NOMO-1 (cell line): ENCODE results near the gene RAB35.

Experiments used
- DNase-seq, 2 experiments: peaks; one replicate each; lab custom pipeline; 2025; ENCODE audit not compliant: unreplicated experiment in 2 of 2; lab: John Stamatoyannopoulos, UW

Gene RAB35

DNA sequence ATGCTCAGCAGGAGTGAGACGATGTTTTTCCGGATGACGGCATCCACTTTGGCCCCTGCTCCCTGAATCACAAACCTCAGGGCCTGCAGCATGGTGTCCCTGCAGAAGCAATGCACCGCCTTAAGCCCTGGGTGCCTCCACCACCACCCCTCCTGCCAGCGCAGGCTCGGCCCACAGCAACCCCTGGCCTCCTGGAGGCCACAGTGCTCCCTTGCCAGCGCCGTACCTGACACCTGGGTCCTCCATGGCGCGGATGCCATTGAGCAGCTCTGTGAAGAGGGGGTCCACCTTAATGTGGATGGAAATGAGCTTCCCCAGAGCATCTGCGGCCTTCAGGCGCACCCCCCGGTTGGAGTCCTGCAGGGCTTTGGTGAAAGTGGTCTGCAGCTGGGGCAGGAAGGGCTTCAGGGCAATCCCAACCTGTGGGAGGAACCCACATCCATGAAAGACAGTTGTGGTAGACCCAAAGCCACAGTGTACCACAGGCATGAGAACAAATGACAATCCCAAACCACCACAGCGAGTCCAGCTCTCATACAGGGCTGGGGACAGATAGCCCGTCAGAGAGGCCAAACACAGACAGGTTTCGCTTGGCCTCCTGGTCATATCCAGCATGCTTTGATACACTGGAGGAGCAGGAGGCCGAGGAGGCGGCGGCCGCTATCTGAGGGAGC lies 17.9 kb upstream of the RAB35 start:
- no peak for DNase-seq

DNA sequence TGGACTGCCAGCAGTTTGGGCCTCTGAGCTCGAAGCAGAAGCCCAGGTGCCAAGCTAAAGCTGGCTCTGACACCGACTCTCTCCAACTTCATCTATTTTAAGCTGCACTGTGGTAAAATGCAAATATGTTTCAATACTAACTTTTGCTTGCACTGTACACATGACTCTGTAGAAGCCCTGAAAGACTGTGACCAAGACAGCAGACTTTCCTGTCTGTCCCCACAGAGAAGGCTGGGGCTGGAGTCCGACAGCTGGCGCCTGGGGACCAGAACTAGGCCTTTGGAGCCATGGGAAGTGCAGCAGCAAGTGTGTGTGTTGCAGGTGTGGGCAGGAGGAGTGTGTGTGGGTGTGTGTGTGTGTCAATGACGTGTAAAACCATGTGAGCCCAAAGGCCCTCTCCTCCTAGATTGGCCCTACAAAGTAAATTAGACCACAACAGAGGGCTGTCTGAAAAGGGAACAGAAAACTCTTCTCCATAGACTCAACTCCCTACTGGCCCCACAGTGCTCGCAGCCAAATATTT lies 16.4 kb upstream of the RAB35 start:
- no peak for DNase-seq

DNA sequence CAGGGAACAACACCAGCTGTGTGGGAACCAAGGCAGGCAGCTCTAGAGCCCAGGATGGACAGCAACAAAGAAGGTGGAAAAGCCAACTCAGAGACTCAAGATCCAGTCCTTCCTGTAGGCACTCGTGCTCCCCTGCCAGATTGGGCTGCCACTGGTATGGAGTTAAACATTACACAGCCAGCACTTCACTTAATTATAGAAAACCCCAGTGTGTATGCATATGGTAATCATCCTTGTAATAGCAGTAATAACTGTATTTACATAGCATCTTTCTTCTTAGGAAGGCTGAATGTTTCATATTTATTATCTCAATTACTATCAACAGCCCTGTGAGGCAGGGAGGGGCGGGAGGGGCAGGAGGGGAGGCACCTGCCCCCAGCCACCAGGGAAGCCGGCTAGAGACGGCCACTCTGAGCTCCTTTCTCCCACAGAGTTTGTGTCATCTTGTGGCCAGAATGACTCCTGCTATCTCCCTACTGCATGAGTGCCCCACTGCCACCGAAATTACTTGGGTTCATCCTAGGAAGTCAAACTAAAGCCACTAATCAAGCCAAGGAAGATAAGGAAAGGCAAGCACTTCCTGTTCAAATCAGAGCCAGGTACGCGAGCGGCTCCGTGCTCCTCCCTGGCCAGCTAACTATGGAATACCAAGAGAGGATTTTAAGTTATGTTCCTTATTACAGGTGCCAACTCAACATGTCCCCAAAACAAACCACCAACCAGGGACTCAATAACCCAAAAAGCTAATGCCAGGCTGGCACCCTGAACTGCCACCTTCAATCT lies 15.7 kb upstream of the RAB35 start:
- no peak for DNase-seq

DNA sequence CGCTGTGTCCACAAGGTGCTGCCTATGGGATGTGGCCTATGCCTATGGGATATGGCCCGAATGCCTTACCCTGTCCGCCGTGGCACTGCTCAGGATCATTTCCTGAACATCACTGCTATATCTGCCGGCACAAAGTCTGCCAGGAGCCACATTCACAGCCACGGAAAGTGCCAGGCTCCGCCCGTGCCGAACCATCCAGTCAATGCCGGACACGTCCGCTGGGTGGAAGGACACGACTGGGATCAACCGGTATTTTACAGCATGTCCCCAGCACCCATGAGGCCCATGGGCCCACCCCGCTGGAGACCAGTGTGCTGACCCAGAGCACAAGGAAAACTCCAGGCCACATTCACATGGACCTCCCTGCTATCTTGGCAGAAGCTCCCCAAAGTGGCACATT lies 14.6 kb upstream of the RAB35 start:
- DNase-seq, result no peak

GRCh38 chr12:120130011-120130410 lies 13.5 kb upstream of the RAB35 start:
- no peak for DNase-seq

- DNase-seq, result peak; percentile 87 to 89
Measured at GRCh38 chr12:120126635-120127005, 10.1 kb upstream of the RAB35 start.

DNA sequence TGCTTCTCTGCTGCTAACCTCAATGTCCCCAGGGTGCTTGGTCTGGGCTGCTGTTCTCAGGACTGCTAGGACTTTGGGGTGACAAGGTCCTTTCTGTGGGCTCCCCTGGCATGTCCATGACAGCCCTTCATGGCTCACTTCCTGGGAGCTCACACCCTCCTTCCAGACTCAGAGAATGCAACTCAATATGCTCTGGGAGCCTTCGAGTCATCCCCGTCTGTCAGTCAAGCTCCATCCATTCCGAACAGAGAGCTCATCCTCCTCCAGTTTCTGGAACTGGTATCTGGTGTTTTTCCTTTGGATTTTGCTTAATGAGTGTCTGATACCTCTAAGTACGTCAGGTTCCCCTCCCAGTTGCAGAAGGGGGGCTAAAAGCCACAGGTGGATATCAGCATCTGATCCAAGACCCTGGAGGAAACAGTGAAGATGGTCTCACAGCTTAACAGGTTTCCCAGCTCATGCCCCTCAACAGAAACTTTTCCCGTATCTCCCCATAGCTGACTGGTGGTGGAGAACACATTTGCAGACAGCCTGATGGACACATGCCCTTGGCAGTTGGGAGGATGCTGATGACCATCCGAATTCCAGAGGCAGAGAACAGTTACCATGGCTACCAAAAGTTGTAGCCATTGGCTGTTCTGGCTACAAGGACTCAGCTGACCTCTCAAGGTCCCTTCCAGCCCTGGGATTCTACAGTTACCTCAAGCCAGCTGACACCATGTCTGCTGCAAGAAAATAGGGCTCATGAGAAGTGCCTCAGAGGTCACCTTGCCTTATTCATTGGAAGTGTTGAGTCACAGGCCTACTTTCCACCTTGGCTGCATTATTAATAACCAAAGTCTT lies 9.5 kb upstream of the RAB35 start:
- no peak for DNase-seq

- DNase-seq, result no peak
Measured at GRCh38 chr12:120125029-120125428, 8.5 kb upstream of the RAB35 start.

- DNase-seq, result no peak
Measured at GRCh38 chr12:120121766-120122293, 5.3 kb upstream of the RAB35 start.

GRCh38 chr12:120121343-120121742 lies 4.8 kb upstream of the RAB35 start:
- no peak for DNase-seq

DNA sequence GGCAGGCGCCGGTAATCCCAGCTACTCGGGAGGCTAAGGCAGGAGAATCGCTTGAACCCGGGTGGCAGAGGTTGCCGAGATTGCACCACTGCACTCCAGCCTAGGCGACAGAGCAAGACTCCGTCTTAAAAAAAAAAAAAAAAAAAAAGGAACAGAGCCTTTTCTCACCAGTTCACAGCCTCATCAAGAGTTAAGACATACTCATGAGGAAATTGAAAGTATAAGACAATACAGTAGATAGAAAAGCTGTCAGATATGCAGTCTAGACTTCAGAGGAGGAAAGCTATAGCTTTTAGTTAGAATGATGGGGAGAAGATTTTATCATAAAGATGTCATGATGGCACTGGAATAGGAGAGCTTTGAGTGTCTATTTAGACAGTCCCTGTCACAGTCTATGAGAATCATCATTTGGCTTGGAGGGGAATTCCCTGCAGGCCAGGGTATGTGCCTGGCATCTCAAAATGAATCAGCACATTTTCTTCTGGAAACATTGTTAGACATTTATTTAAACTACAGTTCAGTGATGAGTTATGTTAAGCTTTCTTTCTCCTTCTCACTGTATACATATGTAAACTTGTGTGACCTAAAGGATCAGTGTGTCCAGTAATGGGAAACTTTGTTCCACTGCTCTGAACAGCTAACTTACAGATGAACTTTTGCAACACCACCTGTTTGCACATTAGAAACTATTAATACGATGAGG lies 2.9 kb upstream of the RAB35 start:
- peak; percentile 61 to 68 for DNase-seq

DNA sequence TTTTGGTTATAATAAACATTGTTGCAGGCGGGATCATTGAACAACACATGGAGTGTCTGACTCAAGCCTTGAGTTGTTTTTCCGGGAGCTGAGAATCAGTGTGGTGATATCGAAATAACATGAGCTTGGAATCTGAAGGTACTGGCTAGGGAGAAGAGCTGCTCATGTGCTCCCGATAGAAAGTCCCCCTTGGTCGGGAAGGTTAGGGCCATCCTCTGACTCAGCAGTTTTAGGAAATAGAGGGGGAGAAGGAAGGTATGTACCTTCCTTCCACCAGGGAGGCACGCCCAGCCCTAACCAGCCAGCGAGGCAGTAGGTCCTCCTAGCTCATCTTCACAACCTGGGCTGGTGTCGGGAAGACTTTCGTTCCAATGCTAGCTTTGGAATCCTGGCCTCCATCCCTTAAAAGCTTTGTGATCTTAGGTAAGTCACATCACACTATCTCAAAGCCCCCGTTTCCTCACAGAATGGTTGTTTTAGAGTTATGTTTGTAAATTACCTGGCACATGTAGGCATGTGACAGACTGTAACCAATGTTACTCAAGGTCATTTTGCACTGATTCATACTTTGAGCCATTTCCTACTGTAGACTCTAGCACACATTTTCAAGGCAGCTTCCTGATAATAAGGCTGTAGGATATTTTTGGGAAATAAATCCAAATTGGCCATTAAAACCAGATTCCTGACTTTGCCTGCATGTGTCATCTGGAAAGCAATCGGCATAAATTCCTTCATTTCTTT lies 1.9 kb upstream of the RAB35 start:
- DNase-seq, result peak in 1 of 2 experiments; percentile 15

DNA sequence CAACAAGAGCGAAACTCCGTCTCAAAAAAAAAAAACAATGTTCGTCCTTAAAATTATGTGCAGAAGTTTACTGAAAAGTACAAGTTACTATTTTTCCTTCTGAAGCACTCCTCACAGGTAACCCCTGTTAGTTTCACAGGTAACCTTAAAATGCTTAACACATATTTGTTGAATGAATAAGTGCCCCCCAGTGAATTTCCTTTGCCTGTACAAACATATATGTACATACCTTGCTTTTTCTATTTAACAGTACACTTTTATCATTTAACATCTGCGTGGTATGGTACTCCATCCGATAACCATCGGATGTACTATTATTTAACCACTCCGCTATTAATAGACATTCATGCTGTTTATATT lies 1.4 kb upstream of the RAB35 start:
- no peak for DNase-seq

DNA sequence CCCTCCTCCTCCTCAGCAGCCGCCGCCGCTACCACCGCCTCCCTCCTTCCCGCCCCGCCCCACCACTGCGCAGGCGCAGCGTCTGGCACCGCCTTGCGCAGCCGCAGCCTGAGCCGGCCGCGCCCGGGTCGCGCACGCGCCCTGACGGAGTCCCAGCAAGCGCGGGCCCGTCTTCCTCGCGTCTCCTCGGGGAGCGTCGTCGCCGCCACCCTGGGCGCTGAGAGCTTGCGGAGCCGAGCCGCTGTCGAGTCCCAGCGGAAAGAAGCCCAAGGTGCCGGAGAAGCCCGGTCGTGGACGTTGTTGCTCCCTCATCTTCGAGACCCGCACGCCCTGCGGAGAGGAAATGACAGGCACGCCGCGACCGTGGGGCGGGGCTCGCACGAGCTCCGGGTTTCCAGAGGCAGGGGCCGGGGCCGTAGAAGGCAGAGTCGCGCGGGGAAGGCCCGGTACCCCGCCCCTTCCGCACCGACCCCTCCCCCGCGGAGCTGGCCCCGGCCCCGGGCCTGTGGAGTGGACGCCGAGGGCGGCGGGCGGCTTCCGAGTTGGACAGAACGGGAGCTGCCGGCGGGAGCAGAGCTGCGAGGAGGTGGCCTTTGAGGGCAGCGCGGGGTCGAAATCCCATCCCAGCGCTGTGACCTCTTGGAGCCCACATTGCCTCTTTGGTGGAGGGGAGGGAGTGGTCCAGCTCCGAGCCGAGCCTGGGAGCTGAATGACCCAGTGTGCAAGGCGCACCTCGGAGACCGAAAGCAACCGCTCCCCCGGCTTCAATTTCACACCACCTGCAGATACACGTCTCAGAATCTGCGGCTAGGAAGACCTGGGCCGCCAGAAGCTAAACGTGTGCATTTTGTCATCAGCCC lies 469 bp upstream of the RAB35 start:
- DNase-seq, result peak; percentile 90 to 94

- peak; percentile 27 to 29 for DNase-seq
Measured at GRCh38 chr12:120115692-120116440, 687 bp downstream of the RAB35 start.

GRCh38 chr12:120115066-120115465 lies 1.5 kb downstream of the RAB35 start:
- DNase-seq, result no peak

GRCh38 chr12:120110550-120111501 lies 5.7 kb downstream of the RAB35 start:
- peak; percentile 62 to 75 for DNase-seq
